GM21390 (cell line): ENCODE data around the gene ANKRD23.
"Not testable (repeated sequence)": the region's sequence is repeated elsewhere in the genome, so short reads cannot be mapped to it uniquely, and the experiment has no call there.

Experiments used
- ATAC-seq: cut with Tn5 transposase; IDR thresholded peaks from one replicate; pipeline ENCODE4 v1.9.1; 2021; ENCODE audit not compliant: unreplicated experiment

The ANKRD23 gene

GRCh38 chr2:96819128-96819875 is 24.5 kb downstream of the ANKRD23 start:
- ATAC-seq, result no peak

DNA sequence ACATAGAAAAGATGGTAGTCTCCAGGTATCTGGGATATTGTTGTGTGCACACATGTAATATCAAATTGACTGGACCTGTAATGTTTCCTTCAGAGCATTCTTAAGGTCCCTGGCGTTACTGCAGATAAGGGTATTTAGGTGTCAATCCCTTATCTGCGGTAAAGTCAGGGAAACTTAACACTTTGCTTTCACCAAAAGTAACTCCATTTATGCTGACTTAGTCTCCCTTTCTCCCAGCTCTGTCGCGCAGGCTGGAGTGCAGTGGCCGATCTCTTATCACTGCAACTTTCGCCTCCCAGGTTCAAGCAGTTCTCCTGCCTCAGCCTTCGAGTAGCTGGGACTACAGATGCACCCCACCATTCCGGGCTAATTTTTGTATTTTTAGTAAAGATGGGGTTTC is 25.9 kb downstream of the ANKRD23 start:
- no peak for ATAC-seq

GRCh38 chr2:96816836-96817702 is 26.8 kb downstream of the ANKRD23 start:
- ATAC-seq, result no peak

- ATAC-seq, result peak; percentile 89
Observed at GRCh38 chr2:96816127-96816835, 27.5 kb downstream of the ANKRD23 start, which contains the start of gene CNNM3. Gene CNNM3, plus strand, starts transcription at chr2:96816268. Its CDS starts 10 bp downstream, at chr2:96816278.

- peak; percentile 1 for ATAC-seq
Observed at GRCh38 chr2:96815326-96816126, 28.3 kb downstream of the ANKRD23 start.

DNA sequence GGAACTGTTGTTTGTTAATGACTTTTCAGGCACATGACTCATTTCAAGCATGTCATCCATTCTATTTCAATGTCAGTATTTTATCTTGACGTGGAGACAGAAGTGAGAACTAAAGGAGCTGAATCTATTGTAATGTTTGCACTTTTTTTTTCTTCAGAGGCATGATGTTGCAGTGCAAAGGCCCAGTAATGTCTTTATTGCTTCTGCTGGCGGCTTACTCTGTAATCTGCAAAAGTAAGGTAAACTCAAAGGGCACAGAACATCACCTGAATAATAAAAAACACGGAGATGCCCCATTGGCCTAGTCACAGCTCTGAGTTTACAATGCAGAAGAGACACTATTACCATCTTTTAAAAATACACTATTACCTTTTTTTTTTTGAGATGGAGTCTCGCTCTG is 30.2 kb downstream of the ANKRD23 start:
- no peak for ATAC-seq

DNA sequence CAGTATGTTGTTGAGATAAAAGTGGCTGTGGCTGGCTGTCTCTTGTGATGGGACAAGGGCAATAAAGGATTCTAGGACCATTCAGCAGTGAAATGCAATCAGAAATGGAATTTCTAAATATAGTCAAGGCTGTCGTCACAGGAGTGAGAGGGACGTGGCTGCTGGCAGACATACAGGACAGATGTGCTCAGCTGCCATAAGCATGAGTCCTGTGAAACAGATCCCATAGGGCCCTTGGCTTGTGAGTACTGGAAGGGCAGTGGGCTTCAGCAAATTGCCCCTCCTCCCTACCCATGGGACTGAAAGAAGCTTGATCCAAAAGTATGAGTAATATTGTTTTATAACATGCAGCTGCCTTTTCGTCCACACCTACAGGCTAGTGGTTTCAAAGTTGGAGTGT is 31.9 kb downstream of the ANKRD23 start:
- no peak for ATAC-seq

- ATAC-seq, result no peak
Observed at GRCh38 chr2:96810783-96811192, 33.0 kb downstream of the ANKRD23 start.

DNA sequence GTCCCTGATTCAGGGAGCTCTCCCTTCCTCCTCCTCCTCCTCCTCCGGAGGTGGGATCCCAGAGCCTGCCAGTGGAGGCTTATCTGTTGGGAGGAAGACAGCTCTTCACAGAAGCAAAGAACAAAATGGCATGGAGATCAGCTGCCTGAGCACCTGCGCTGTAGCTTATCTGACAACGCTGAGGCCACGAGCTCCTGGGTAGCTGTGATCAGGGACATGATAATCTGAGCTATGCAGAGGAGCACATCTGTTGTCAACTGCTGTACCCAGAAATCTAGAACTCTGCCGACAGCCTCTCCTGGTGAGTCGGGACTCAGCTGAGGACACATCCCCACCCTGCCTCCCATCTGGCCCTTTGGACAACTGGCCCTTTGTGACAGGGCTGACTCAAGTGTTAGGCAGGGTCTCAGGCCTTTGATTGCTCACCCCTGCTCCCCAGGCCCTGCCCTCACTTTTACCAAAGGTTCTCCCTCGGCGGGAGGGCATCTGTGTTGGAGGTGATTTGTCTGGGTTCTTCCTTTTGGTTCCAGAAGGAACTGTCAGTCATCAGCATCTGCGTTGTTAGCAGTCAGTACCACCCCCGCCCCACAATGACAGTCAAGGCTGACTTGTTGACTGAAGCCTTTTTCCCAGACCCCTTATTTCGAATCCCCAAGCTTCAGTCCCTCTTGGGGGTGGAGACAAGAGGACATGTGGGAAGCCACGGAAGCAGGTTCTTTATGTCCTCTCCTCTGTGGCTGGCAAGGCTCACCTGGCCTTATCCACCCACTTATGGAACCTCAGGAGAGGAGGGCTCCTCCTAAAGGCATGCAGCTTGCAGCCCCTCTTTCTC is 33.7 kb downstream of the ANKRD23 start:
- no peak for ATAC-seq

GRCh38 chr2:96809216-96809882 is 34.5 kb downstream of the ANKRD23 start:
- no peak for ATAC-seq

DNA sequence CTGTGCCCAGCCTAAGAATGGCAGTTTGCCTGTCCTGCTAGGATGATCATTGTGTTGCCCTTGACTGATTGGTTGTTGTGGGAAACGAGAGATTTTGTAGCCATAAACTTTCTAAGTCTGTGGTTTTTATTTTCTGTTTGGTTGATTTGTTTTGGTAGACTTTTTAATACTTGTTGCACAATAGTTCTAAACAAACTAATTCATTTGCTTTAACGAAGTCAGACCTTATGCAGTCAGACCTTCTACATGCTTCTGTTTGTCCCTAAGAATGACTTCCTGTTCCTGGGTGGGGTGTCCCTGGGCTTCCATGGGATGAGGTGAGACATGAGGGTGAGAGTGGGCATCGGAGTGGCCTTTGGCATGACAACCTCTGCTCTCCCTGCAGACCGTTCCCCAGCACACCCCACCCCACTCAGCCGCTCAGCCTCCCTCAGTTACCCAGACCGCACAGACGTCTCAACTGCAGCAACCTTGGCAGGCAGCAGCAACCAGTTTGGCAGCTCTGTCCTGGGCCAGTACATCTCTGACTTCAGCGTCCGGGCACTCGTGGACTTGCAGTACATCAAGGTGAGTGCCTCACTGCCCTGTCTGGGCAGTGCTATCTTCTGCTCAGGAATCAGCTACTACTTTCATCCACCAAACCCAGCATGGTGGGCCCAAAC is 35.5 kb downstream of the ANKRD23 start:
- no peak for ATAC-seq

DNA sequence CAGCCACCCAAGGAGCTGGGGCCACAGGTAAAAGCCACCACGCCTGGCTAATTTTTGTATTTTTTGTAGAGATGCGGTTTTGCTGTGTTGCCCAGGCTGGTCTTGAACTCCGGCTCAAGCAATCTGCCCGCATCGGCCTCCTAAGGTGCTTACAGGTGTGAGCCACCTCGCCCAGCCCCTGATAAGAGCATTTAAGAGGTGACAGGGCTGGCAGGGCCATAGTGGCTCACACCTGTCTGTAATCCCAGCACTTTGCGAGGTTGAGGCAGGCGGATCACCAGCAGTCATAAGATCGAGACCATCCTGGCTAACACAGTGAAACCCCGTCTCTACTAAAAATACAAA is 36.7 kb downstream of the ANKRD23 start:
- no peak for ATAC-seq

DNA sequence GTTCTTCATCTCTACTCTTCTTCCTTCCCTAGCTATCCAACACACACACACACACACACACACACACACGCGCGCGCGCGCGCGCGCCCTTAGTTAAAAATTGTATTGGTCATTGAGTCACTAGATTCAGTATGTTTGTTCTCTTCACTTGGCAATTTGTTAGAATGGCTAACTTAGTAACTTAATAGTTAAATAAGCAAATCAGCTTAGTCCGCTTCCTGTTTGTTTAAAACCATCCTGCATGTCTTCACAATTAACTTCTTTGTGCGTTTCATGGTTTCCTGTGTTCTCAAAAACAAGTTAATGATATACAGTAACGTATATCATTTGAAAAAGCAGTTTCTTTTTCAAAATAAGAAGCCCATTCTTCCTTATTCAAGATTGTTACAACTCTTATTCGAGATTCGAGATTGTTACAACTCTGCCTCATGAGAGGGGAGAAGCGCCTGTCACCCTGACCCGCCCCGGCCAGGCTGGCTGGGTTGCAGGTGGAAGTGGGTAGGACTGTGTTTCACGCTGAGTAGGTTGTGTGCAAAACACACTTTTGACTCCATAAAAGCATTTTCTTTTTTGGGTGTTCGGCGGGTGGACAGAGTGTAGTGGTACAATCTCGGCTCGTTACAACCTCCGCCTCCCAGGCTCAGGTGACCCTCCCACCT is 37.2 kb downstream of the ANKRD23 start:
- ATAC-seq, result no peak

- not testable (repeated sequence) for ATAC-seq
Observed at GRCh38 chr2:96805946-96806345, 37.9 kb downstream of the ANKRD23 start.

GRCh38 chr2:96804986-96805385 is 38.8 kb downstream of the ANKRD23 start:
- no peak for ATAC-seq

DNA sequence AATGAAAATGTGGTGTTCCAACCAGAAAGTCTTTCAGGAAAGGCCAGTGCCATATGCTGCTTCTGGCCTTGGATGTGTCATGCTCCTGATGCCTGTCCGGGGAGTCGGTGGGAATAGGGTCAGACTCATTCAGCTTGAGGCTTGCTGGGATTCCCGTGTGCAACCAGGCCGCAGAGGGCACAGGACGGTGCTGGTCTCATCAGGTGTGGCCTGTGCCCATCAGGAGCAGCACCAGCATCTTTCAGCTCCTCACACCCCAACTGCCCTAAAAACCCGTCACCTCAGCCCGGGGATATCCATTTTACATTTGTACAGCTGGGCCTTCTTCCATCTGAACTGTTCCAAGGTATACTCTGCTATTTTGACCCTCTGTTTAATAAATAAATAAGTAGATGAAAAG is 41.1 kb downstream of the ANKRD23 start:
- no peak for ATAC-seq

DNA sequence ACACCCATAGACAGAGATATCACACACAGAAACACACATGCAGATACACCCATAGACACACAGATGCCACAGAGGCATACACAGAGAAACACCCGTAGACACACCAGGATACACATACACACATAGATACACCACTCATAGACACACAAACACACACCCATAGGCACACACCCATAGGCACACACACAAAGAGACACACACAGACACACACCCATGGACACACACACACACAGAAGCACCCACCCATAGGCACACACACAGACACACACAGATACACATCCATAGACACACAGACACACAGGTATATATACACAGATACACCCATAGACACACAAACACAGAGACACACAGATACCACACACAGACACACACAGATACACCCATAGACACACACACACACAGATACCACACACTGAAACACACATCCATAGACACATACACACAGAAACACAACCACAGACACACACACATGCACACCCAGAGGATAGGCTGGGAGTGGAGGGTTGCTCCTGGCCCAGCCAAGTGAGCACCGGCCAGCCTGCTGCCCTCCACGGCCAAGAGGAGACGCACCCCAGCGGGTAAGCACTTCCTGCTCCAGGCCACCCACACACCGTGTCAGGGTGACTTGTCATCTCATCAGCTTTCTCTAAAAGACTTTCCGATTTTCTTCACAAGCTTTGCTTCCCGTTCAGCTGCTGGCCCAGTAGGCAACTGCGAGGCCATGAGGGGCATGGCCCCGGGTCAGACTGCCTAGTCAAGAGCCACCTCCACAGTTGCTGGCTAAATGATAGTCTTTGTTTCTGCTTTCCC is 41.8 kb downstream of the ANKRD23 start:
- ATAC-seq, result no peak
